ENCODE results near the gene GRK5. TPM values are rescaled to one million over a fixed set of nuclear protein-coding genes. Genes with fewer than 3 reads are reported as not detected.

GRK5 gene
- total RNA-seq, 1 experiment from 2014 or later = 0.82 TPM

- no peaks in the 10 kb centered on the region for H3K27me3 Mint-ChIP-seq (ENCODE audit: insufficient read depth, unreplicated experiment)
- ChIA-PET POLR2A (interaction anchor here (0.6 kb wide), 1 partner anchor 61 kb away, joined by 3 read pairs; no protein-coding TSS in a partner anchor), CTCF (interaction anchor here (0.6 kb wide), 1 partner anchor 170 kb away, joined by 3 read pairs; no protein-coding TSS in a partner anchor)
- intact Hi-C loops (cut with micrococcal nuclease) = no loop called here
- no peak overlapping the region for H3K27ac Mint-ChIP-seq (ENCODE audit: low read depth, unreplicated experiment)
- no peak for DNase-seq (ENCODE audit: unreplicated experiment)
- H3K4me1 Mint-ChIP-seq (ENCODE audit: insufficient read depth, unreplicated experiment) = peaks cover 34% of the 10 kb centered on the region
- no peaks in the 10 kb centered on the region for H3K36me3 Mint-ChIP-seq (ENCODE audit: insufficient read depth, unreplicated experiment)
- H3K4me3 Mint-ChIP-seq (ENCODE audit: unreplicated experiment) = no peak overlapping the region
- no TSS peak for BruUV-seq (replicated peaks)
- no peaks in the 10 kb centered on the region for H3K9me3 Mint-ChIP-seq (ENCODE audit: unreplicated experiment)
- no peak for TF ChIP-seq CTCF (IDR thresholded peaks at IDR 0.05; ENCODE audit: unreplicated experiment)
Observed at GRCh38 chr10:119302172-119302571, 94.8 kb downstream of the GRK5 start.

- Mint-ChIP-seq H3K36me3 (ENCODE audit: insufficient read depth, unreplicated experiment) (no peaks in the 10 kb centered on the region), H3K9me3 (ENCODE audit: unreplicated experiment) (no peaks in the 10 kb centered on the region), H3K27me3 (ENCODE audit: insufficient read depth, unreplicated experiment) (no peaks in the 10 kb centered on the region), H3K4me3 (ENCODE audit: unreplicated experiment) (no peak overlapping the region), H3K4me1 (ENCODE audit: insufficient read depth, unreplicated experiment) (peaks cover 36% of the 10 kb centered on the region), H3K27ac (ENCODE audit: low read depth, unreplicated experiment) (peak overlapping the region; percentile 10)
- no peak for TF ChIP-seq CTCF (IDR thresholded peaks at IDR 0.05; ENCODE audit: unreplicated experiment)
- DNase-seq (ENCODE audit: unreplicated experiment) = no peak
- intact Hi-C loops (cut with micrococcal nuclease) = no loop called here
- ChIA-PET POLR2A (no interaction called here), CTCF (no interaction called here)
- no TSS peak for BruUV-seq (replicated peaks)
Observed at GRCh38 chr10:119302591-119303253, 95.4 kb downstream of the GRK5 start.

GRCh38 chr10:119303886-119304285, 96.5 kb downstream of the GRK5 start:
- no peak overlapping the region for H3K4me3 Mint-ChIP-seq (ENCODE audit: unreplicated experiment)
- H3K4me1 Mint-ChIP-seq (ENCODE audit: insufficient read depth, unreplicated experiment) = peaks cover 31% of the 10 kb centered on the region
- POLR2A ChIA-PET = no interaction called here
- peak; percentile 70 for DNase-seq (ENCODE audit: unreplicated experiment)
- intact Hi-C loops (cut with micrococcal nuclease) = no loop called here
- no peaks in the 10 kb centered on the region for H3K36me3 Mint-ChIP-seq (ENCODE audit: insufficient read depth, unreplicated experiment)
- no peak overlapping the region for H3K27ac Mint-ChIP-seq (ENCODE audit: low read depth, unreplicated experiment)
- TF ChIP-seq CTCF (IDR thresholded peaks at IDR 0.05; ENCODE audit: unreplicated experiment) = no peak
- BruUV-seq (replicated peaks) = no TSS peak
- H3K27me3 Mint-ChIP-seq (ENCODE audit: insufficient read depth, unreplicated experiment) = no peaks in the 10 kb centered on the region
- CTCF ChIA-PET = no interaction called here
- H3K9me3 Mint-ChIP-seq (ENCODE audit: unreplicated experiment) = no peaks in the 10 kb centered on the region

GRCh38 chr10:119304541-119304940, 97.2 kb downstream of the GRK5 start:
- intact Hi-C loops (cut with micrococcal nuclease) = no loop called here
- Mint-ChIP-seq H3K4me1 (ENCODE audit: insufficient read depth, unreplicated experiment) (peaks cover 30% of the 10 kb centered on the region), H3K9me3 (ENCODE audit: unreplicated experiment) (no peaks in the 10 kb centered on the region), H3K36me3 (ENCODE audit: insufficient read depth, unreplicated experiment) (no peaks in the 10 kb centered on the region), H3K27ac (ENCODE audit: low read depth, unreplicated experiment) (no peak overlapping the region), H3K27me3 (ENCODE audit: insufficient read depth, unreplicated experiment) (no peaks in the 10 kb centered on the region), H3K4me3 (ENCODE audit: unreplicated experiment) (no peak overlapping the region)
- ChIA-PET CTCF (no interaction called here), POLR2A (no interaction called here)
- DNase-seq (ENCODE audit: unreplicated experiment) = no peak
- BruUV-seq (replicated peaks) = no TSS peak
- no peak for TF ChIP-seq CTCF (IDR thresholded peaks at IDR 0.05; ENCODE audit: unreplicated experiment)
